HuH-7.5 (cell line): Measurements from ENCODE around the gene ERC2.
"Not testable (repeated sequence)": the region's sequence is repeated elsewhere in the genome, so short reads cannot be mapped to it uniquely, and the experiment has no call there.

Experiments
- DNase-seq: peaks from one replicate; pipeline ENCODE4 v3.0.0; 2011; ENCODE audit warnings: low spot score

The ERC2 gene

DNA sequence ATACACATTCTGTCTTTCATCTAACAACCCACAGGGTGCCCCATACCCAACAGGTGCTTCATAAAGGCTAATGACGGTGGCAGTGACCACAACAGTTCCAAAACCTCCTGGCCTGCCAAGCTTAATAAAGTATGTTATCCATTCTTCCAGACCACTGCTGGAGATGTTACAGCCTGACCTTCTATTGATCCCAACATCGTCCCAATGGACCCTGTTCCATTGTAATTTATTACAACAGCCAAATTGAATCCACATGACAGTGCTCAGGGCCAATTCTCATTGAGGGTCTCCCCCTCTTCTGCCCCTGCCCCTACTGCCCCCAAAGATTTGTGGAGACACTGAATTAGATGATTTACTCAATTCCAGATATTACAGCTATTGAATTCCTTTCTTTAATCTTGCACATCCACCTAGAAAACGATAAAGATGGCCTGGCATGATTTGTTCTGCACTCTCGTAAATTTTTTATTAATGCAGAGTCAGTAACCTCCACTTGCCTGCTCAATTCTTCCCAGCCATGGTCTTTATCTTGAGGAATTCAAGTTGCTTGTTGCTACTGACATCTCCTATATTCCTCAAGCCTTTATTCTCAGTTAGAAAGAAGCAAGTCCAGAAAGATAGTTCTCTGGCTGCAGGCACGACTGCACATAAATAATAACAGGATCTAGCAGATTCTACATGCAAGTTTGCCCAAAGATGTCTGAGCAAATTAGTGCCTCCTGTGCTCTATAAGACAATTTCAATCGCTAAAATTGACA is 407.6 kb downstream of the ERC2 start:
- no peak for DNase-seq

DNA sequence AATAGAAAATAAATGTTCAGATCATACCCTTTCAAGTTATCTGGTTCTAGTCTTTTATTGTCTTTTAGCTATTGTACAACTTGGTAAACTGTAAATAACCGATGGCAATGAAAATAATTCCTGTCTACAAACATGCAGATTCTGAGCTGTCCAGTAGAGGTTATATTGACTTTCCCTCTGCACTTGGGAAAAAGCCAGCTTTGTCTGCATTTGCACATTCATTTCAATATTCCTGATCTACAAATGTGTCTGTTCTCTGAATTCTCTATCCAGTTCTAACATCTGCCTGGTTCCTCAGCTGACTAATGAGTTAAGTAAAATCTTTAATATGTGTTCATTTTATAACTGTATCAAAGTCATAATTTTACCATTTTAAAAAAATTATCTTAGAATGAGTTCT is 408.5 kb downstream of the ERC2 start:
- no peak for DNase-seq

DNA sequence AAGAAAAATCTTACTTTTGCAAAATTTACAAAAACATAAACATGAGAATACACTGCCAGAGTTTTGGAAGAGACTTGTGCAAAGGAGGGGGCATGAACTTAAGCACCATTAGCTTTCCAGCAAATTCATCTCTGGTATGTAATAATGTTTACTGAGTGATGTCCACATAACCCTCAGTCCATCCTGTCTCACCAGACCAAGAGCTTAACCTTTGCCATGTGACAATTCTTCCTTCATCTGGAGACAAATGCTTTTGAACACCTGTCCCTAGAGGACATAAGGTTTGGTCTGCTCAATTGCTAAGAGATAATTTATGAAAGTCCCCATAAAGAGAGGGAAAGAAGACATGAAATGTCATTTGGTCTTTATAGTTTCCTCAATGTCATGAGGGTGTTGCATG is 412.3 kb downstream of the ERC2 start:
- DNase-seq = no peak

DNA sequence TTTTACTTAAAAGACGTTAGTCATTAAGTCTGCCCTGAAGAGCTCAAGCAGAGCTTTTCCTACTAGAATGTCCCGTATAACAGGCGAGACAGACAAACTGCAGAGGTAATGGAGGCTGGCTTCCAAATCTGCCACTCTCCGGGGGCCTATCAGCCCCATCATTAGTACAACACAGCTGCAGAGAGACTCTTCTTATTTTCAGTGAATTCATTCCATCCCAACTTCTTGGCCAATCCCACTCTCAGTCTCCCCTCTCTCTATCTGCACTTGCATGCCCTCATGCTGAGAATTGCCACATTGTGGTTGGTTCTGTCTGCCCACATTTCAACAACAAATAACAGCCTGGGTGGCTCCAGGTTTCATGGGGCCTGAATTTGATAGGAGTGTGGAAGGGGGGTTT is 412.7 kb downstream of the ERC2 start:
- DNase-seq = no peak

DNA sequence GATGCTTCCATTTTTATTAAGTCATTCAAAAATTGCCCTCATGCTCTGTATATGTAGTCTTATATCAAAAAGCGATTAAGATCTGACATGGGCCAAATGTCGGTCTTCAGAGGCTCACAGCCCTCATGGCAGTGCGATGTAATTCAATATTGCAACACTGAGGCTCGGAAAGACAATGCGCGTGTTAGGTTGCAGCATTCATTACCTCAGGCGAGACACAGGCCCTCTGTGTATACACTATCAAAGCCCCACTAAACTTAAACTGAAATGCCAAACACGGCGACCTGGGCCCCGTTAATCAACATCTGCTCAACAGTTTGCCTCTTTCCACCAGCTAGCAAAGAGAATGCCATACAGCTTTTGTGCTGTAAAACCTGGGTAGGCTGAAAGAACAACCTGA is 413.4 kb downstream of the ERC2 start:
- DNase-seq = no peak

DNA sequence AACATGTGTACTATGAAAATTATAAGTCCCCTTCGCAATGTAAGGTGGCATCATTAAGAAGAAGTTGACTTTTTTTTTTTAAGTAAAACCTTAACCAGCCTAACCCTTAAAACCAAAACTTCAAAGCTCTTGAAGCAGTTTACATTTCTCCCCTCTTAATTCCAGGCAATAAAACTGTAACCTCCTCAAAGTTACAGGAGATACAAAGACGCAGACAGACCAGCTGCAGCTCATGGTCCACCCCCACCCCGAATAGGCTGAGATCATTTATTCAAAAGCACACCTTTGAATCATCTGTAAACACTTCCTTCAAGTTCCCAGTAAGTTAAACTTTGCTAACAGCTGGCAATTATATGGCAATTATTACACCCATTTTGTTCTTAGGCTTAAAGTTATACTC is 414.5 kb downstream of the ERC2 start:
- no peak for DNase-seq

DNA sequence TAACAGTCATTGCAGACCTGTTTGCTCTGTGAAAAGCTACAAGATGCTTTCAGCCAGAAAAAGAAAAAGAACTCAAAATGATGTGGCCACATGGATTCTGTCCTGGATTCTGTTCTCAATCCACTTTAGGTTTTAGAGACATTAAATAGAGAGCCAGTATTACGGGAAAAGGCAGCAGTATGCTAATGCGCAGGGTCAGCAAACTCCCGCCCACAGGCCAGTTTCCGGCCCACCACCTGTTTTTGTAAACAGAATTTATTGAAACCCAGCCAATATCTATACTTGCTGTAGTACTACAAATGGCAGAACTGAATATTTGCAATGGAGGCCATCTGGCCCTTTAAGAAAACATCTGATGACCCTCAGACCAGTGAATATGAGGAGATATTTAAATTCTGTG is 416.1 kb downstream of the ERC2 start:
- no peak for DNase-seq

DNA sequence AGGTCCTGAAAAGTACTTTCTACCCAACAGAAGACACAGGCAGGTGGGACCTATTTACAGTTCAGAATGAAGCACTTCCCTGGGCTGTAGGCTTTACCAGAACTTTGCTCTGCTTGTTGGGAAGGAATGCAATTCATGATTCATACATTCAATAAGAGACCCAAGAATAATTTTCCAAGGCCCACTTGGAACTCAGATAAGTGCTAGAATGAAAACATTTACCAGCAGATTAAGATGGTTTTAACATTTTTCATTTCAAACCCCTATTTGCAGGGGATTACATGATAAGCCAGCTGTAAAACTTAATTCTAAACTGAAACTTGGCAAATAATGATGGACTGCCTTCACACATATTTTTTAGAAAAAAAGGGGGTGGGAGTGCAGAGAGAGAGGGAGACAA is 417.2 kb downstream of the ERC2 start:
- no peak for DNase-seq

DNA sequence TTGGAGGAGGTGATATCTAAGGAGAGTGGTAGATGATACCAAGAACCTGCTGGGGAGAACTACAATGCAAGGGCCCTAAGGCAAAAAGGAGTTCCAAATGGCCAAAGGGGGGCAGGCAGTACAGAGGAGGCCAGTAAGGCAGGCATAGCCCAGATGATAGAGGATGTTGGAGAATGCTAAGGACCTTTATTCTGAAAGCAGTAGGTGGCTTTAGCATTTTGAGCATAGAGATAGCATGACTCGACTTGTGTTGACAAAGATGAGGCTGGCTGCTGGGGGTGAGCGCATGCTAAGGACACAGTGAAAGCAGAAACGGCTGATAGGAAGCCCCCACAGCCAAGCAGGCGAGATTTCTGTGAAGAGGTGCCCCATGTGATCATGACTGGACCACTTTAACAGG is 419.3 kb downstream of the ERC2 start:
- DNase-seq = no peak

DNA sequence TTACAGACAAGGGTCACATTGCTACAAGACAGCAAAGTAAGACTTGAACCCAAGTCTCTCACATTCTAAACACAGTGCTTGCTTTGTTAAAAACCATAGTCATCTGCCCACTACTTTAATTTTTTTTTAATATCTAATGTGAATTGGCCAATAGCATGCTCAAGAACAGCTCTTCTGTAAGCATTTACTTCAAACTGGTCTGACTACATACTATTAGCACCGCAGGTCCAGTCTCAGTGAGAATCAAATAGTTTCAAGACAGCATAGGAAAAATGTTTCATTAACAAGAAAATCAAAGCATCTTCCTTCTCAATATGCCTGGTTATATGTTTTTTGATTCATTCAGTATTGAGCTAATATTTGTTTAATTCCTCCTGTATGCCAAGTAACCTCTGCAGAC is 419.9 kb downstream of the ERC2 start:
- DNase-seq = no peak

DNA sequence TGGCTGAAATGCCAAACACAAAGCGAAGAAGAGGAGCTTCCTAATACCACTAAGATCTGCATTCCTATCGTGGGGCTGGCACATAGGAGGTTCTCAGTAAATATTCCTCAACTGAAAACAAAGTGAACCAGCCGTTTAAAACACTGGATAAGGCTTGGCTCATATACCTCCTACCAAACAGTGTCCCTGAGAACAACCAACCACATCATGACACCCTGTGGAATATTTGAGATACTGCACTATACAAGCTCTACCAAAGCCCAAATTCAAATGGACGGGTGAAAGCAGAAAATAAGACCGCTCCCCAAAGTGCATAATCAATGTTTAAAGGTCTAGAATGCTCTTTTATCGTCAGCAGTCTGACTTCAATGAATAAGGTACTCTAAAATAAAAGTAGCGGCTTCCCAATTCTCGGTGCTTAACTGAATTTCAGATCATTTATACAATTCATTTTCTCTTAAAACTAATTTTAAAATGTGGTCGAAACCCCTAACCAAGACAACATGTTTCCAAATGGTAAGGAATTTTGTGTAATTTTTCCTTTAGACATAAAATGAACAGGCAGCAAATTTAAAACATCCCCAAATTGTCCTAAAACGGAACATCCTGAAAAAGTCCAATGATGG is 425.8 kb downstream of the ERC2 start:
- no peak for DNase-seq

DNA sequence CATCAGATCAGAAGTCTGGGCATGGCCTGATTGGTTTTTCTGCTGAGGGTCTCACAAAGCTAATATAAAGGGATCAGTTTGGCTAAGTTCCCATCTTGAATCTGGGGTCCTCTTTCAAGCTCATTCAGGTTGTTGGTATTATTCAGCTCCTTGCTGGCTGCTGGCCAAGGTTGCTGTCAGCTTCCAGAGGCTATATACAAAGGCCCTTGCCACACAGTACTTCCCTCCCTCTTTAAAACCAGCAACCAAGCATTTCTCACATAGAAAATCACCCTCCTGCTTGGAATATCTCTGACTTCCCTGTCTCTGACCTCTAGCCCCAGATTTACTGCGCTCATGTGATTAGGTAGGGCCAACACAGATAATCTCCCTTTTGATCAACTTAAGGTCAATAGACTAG is 442.9 kb downstream of the ERC2 start:
- no peak for DNase-seq

DNA sequence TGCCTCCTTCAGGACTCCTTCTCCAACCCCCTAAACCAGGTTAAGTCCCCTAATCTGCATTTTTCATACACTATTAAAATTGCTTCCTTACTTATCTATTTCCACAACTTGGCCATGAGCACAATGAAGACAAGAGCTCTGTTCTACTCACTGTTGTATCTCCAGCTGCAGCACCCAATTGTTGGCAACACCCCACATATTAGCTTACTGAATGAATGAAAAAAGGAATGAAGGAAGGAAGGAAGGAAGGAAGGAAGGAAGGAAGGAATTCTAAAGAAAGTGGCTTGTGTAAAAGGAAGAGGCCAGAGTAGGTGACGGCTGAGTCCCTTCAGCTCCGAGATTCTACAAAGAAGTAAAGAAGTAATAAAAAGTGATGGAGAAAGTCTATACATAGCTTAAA is 444.7 kb downstream of the ERC2 start:
- DNase-seq = no peak

DNA sequence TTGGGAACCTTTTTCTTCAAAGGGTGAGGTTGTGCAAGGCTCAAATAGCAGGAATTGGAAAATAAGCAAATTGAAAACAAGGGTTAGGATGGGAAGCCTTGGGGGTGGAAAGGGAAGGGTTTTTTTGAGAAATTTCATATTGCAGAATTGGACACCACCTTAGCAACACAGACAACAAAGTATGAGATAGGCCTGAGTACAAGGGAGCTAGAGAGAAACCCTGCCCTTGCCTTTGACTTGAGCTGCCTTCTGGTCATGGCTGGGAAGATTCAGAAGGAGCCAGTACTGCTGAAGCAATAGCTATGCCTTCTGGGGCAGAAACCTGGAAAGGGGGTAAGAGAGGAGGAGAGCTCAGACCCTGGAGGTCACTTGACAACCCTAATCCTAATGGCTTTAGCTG is 445.6 kb downstream of the ERC2 start:
- no peak for DNase-seq

DNA sequence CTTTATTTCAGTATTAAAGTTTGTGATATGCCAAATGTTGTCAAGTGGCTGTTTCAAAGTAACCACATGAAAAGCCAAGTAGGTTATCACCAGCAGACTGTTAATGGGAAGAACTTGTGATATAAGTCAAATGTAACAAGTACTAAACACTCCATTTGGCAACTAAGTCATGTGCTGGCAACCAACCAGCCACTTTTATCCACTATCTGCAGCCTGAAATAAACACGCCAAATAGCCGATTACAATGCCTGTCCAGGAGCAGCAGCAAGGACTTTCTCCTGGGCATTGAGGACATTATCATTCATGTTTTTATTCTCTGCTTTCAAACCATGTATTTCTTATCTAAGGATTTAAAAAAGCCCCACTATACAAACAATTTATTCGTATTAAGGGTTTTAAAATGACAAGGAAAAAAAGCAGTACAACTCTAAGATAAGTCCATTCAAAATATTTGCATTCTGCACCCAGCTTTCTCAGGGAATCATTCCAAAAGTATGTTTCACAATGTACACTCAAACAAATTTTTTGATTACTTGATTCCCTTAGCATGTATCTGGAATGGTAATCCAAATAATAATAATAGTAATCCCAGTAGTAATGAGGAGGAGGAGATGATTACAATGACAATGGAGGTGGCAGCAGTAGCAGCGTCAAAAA is 448.6 kb downstream of the ERC2 start:
- DNase-seq = no peak

DNA sequence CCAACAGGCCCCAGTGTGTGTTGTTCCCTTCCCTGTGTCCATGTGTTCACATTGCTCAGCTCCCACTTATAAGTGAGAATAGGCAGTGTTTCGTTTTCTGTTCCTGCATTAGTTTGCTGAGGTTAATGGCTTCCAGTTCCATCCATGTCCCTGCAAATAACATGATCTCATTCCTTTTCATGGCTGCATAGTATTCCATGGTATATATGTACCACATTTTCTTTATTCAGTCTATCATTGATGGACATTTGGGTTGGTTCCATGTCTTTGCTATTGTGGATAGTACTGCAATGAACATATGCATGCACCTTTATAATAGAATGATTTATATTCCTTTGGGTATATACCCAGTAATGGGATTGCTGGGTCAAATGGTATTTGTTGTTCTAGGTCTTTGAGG is 452.9 kb downstream of the ERC2 start:
- not testable (repeated sequence) for DNase-seq

DNA sequence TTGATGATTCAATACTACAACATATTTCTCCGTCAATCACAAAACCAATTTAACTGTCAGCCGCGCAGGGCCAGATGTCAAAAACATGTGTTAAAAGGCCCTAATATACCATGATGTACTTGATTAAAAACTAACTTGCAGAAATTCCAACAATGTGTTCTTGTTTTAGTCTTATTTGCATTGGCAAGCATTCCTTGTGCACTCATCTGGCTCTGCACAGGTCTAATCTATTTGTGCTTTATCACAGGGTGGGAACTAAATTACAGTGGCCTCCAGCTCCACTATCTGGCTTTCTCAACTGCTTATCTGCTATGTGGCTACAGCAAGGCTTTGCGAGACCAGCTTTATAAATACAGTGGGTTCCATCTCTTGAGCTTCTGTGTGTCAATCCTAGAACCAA is 455.5 kb downstream of the ERC2 start:
- DNase-seq = no peak

DNA sequence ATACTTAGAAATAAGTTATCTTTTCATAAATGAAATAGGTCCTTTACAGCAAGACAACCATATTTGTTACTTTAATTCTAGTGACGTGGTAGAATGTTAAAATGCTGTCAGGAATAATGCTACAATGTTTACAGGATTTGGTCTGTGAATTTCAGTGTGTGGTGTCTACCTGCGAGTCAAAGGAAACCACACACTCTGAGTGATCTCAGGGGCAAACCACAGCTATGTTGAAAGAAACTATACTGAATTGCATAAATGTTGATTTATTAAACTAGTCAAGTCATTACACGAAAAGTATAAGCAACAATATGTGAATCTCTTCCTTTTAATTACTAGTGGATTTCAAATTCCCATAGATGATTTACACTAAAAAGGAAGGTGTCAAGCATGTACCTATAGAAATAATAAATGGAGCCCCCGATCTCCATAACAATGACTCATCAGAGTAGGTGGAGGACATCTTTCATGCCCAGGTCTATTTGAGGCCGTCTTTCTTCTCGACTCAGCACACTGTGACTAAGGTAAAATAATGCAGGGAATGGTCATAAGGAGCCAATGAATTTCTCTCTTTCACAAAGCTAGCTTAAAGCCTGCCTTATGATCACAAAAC is 463.0 kb downstream of the ERC2 start:
- no peak for DNase-seq

DNA sequence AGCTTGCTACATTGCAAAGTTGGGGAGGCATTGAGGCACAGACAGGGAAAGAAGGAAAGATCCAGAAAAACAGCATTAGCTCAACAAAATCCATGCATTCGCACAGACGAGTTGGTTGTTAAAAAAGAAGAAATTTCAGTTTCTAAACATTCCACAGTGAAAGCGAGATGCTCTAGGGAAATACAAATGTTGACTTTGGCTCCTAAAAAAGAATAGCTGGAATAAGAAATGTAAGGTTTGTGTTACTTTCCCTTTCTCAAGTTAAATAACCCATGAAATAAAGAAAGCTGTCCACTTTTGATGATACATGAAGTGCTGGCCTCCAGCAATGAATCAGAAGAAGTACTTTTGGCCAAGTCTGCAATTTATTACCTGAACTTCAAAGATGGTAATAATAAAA is 465.1 kb downstream of the ERC2 start:
- DNase-seq = no peak

DNA sequence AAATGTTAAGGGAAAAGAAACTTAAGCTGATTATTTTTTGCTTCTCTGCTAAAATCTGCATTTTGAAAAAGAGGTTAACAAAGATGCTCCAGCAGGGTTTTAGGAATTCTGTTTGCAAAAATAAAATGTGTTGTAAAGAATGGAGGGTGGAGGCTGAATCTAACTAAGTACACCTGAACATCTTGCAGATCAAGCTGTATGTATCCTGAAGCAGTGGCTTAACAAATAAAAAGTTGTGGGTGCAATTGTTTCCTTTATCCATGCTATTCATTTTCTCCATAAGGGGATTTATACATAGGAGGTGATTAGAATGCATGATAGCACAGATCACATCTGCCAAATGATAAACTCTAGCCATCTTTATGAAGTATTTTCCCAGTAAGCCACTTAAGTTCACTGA is 466.3 kb downstream of the ERC2 start:
- DNase-seq = no peak

DNA sequence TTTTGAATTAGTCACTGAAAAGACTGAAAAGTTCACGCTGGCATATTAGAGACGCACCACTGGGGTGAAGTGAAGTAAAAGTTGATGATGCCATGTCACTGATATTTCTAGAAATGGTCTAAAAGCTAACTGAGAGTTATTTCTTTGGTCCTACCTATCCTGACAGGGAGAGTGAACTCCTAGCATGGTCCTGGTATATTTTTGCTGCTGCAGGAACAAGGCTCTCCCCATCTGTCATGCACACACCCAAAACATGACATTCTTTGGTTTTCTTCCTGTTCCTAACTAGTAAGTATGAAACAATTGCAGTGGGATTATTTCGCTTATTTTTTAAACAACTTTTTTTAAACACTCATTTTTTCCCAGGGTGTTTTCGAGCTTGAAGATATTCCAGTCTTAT is 466.7 kb downstream of the ERC2 start:
- no peak for DNase-seq

DNA sequence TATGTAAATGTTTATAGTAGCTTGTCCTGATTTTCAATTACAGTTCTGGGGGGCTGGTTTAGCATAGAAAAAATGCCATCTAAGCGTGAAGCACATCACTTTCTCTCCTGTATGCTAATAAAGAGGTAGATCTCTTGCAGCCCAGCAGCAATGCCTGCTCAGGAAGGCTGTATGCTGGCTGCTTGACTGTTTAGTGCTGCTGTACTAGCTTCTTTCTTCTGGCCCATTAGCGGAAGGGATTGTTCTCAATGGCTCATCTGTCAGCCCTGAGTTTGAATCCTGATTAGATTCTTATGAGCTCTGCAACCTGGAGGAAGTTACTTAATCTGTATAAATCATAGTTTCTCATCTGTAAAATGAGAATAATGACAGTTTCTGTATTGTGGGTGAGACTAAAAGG is 478.9 kb downstream of the ERC2 start:
- no peak for DNase-seq

DNA sequence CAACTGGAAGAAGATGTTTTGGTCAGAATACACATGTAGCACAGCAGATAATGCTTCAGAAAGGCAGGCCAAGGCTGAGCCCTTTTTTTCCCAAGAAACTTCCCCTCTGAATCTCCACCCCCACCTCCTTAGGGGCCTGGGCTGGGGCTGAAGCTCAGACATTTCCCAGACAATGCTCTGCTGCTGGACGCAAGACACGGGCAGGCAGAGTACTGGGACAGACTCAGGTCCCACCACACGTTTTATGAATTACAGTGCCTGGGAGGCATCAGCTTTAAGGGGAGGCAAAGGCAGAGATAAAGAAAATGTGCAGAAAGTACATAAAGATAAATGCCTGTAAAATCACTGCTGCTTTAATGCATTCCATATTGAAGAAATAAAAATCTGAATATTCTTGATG is 479.4 kb downstream of the ERC2 start:
- DNase-seq = no peak
